GM18861 (cell line): ENCODE data around the gene PLXDC2.
"Not testable (repeated sequence)": the region's sequence is repeated elsewhere in the genome, so short reads cannot be mapped to it uniquely, and the experiment has no call there.

Experiments used
- ATAC-seq: cut with Tn5 transposase; IDR thresholded peaks from one replicate; pipeline ENCODE4 v1.9.1; 2021; ENCODE audit not compliant: unreplicated experiment

PLXDC2 gene

DNA sequence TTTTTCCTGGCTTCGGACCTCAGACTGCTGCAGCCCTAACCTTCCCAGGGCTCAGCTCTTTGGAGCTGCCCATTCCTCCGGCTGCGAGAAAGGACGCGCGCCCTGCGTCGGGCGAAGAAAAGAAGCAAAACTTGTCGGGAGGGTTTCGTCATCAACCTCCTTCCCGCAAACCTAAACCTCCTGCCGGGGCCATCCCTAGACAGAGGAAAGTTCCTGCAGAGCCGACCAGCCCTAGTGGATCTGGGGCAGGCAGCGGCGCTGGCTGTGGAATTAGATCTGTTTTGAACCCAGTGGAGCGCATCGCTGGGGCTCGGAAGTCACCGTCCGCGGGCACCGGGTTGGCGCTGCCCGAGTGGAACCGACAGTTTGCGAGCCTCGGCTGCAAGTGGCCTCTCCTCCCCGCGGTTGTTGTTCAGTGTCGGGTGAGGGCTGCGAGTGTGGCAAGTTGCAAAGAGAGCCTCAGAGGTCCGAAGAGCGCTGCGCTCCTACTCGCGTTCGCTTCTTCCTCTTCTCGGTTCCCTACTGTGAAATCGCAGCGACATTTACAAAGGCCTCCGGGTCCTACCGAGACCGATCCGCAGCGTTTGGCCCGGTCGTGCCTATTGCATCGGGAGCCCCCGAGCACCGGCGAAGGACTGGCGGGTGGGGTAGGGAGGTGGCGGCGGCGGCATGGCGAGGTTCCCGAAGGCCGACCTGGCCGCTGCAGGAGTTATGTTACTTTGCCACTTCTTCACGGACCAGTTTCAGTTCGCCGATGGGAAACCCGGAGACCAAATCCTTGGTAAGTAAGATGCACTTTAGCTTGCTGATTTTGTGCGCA lies at the start of gene PLXDC2:
Gene PLXDC2 (plus strand): TSS at position 22 of the 820 bp plus-strand sequence.
- ATAC-seq = peak; percentile 47

DNA sequence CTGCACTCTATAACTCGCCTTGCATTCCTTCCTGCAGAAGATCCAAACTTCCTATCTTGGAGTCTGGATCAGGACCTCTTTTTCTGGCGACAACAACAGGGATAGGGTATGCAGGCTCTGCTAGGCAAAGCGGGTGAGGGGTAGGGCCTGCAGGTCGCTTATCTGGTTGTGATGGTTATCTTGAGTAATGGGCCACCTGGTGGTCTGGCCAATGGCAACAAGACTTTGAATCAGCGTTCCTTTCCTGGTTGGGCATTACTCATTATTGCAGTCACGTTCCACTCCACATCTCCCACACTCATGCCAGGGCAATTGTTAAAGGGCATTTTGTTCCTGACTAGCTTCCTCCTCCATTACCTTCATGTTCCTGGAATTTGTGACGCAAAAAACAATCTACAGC lies 48.4 kb upstream of the PLXDC2 start:
- no peak for ATAC-seq

DNA sequence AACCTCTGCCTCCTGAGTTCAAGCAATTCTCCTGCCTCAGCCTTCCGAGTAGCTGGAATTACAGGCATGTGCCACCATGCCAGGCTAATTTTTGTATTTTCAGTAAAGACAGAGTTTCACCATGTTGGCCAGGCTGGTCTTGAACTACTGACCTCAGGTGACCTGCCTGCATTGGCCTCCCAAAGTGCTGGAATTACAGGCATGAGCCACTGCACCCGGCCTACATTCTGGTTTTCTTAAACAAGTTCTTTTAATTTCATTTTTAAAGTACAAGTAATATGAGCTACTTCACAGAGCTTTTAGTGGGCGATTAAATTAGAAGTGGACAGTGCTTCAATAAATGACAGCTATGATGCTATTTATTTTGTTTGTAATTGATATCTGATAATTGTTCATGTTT lies 46.4 kb upstream of the PLXDC2 start:
- ATAC-seq = not testable (repeated sequence)

DNA sequence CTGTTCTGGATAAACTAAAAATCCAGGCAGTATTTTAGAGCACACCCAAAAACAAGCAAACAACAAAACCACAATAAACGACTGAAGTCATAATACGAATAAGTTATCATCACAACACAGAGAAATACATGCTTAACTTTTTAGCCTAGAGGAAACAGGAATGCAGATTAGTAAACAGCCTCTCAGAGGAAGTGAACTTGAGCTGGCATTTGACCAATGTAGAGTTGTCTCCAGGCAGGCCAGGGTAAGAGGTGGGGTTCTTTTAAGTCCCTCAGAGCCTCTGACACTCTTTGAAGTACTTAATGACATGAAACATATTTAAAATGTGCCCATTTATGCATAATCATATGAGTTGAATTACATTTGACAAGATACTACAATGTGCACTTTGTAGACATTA lies 43.3 kb upstream of the PLXDC2 start:
- no peak for ATAC-seq

DNA sequence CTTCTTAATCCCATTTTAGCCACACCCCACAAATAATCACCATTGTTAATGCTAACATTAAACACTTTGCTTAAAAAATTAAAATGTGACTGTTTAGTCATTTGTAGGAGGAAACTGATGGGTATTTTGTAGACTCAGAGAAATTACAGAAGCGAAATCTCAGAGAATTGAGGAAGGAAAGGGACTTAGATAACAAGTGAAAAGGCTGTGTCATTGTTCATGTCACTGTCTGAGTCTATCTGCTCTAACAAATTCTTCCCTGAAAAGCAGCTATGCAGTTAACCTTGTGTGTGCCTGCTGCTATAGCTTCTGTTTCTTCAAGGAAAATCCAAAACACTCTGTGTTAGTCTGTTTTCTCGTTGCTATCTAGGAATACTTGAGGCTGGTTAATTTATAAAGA lies 40.9 kb upstream of the PLXDC2 start:
- no peak for ATAC-seq

DNA sequence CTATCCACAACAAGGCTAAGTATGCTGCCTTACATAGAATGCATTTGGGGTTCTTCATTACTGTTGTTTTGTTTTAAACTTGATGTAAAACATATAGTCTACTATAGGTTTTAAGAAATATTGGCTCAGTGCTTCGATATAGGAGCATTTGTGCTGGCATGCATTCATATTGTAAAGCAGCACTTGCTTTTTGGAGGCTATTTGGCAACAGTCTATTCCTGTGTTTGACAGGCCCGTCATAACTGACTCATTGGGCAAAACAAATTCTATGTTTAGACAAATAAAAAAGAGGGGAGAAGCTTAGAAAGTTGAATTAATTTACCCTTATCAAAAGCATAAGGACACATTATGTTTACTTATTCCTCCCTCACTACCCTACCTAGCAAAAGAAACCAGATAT lies 38.4 kb upstream of the PLXDC2 start:
- no peak for ATAC-seq

DNA sequence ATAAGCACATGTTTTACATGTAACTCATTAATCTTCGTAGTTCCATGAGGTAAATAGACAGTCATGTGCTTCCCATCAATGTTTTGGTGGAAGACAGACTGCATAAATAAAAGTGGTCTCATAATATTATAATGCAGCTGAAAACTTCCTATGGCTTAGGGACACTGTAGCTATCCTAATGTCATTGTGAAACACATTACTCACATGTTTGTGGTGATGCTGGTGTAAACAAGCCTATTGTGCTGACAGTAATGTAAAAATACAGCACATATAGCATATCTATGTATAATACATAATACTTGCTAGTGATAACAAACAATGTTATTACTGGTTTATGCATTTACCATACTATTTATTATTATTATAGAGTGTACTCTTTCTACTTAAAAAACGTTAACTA lies 37.2 kb upstream of the PLXDC2 start:
- ATAC-seq = no peak

DNA sequence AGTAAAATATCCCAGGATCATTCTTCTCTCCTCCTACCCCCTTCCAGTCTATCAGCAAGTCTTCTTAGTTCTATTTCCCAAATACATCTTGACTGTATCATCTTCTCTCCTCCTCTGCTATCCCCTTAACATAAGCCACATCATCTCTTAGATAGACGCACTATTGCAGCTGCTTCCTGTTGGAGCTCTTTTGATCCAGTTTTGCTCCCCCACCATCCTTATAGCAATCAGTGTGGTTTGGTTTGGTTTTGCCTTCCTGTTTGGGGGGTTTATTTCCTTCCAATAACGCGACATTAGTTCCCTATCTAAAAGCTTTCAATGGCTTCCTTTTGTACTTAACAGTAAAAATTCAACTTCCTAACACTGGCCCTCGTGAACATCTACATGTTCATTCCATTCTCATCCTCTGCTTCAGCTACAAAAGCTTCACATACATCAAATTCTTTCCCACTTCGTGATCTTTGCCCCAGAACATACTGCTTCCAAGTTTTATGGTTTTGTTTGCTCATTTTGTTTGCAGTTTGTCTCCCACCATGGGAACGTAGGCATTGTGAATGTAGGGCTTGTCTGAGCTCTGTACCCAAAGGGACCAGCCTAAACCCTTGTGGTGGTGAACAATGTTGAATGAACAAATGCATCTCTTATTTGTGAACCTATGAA lies 33.7 kb upstream of the PLXDC2 start:
- ATAC-seq = no peak

DNA sequence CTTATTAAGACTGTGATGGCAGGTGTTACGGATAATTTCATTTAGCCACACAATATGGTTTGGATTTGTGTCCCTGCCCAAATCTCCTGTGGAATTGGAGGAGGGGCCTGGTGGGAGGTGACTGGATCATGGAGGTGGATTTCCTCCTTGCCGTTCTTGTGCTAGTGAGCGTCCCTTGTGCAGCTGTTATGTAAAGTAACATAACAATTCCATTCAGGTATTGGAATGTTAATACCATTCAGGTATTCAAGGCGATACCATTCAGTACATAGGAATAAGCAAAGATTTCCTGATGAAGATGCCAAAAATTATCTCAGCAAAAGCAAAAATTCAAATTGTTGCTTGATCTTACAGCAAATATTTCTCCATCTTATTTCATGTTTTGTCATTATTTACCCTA lies 32.5 kb upstream of the PLXDC2 start:
- ATAC-seq = no peak

DNA sequence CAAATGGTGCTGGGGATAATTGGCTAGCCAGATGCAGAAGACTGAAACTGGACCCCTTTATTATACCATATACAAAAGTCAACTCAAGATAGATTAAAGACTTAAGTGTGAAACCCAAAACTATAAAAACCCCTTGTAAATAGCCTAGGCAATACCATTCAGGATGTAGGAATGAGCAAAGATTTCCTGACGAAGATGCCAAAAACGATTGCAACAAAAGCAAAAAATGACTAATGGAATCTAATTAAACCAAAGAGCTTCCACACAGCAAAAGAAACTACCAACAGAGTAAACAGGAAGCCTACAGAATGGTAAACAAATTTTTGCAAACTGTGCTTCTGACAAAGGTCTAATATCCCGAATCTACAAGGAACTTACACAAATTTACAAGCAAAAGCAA lies 30.9 kb upstream of the PLXDC2 start:
- ATAC-seq = no peak

DNA sequence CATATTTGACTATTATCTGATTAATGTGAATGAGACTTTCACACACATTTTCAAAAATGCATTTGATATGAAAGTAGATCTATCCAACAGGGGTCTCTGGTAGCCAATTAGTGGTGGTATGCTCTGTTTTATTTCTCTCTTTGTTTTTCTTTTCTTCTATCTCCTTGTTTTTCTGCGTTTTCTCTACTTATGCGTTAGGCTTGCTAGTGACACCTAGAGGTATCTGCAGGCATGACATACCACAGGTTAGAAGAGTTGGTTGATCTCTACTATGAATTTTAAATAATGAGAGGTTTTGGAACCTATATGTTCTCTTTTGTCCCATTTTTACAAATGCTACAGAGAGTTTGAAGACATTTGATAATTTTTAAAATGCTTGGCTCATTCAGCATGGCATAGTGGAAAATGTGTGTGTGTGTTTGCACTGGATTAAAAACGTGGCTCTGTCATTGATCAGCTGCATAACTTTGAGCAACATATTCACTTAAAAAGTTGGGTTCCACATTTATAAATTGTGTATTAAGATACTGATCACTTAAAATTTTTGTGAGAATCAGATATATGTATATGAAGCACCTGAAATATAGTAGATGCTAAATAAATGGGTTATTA lies 28.1 kb upstream of the PLXDC2 start:
- peak; percentile 77 for ATAC-seq

DNA sequence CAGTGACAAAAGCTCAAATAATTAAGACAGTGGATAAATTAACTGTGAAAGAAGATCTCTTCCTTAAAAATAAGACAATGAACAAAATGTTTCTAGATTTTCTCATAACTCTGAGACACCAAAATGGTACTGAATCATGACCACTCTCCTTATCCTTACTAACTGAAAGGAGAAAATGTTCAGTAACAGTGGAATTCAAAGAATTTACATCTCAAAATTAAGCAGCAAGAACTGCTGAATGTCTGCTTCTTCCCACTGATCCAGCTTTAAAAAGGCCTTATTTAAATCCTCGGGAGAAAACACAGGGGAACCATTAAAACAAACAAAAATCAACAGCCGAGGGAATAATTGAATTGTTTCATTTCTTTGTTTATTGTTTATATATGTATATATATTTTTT lies 27.3 kb upstream of the PLXDC2 start:
- ATAC-seq = no peak

DNA sequence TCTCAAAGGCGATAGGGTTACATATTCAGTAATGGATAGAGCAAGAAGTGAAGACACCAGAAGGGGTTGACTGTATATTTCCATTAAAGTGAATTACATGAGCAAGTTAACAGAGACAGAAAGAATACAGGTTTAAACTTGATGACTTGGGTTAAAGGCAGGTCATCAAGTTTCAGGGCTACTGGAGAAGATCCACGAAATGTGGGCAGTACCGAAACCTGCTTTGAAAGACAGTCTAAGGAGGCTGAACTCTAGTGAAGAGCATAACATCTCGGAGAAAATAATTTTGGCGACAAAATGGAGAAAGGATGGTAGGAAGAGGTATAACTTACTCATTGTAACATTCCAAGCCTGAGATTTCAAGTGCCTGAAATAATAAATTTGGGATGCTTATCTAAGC lies 26.6 kb upstream of the PLXDC2 start:
- ATAC-seq = no peak

DNA sequence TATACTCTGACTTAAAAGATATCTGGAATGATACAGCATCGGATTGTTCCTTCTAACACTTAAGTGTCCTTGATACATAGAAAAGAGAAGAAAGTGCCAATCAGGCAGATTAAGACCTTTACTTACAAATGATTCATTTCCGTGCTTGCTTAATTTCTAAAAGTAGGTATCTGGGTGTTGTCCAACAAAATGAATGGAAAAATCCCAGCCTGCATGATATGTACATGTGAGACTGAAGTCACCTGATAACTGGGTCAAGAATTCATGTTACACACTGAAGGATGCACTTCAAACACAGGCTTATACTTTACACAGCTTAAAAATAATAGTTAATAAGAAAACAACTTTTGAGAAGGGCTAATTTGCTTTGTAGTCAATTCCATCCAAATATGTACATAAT lies 25.2 kb upstream of the PLXDC2 start:
- ATAC-seq = no peak

DNA sequence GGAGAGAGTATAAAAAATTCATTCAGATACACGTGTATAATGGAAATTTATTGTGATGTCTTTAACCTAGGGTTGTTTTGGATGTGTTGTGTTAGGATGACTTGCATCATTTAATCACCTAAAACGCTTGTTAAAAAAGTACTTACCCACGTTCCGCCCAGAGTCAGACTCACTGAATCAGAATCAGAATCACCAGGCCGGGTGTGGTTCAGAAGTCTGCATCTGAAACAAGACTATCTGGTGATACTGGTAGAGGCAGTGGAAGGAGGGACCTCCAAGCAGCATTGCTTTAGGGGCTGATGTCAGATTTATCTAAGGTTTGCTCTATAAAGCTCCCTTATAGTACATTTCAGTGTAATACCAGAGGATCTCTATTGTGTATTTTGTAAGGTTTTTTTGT lies 20.5 kb upstream of the PLXDC2 start:
- no peak for ATAC-seq

DNA sequence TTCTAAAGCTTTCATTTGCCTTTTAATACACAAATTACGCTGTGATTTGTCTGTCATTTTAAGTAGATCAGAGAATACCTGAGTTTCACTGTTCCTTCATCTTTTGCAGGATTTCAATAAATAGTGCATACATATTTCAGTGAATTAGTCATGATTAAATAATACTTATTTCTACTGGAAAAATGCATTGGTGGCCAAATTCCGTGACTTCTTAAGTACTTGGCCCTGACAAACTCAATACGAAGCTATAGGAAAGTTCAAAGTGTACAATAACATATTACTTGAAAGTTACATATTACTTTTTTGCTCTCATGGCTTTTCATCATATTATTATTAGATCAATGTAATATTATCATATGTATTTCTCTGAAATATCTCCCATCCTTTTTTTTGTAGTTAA lies 16.1 kb upstream of the PLXDC2 start:
- ATAC-seq = no peak

DNA sequence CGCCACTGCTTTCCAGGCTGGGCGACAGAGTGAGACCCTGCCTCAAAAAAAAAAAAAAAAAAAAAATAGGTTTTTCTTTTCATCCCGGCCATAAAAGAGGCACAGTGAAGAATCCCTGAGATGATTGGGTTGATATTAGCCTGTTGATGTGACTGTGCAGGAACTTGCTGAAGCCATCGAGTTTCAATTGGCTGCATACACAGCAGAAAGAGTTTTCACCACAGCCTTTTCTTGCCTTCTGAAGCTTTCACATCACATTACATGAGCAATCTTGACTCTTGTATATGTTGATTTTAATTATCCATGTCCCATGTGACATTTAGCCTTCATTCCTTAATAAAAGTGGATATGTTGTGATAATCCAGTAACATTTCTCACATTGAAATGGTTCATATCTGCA lies 14.9 kb upstream of the PLXDC2 start:
- ATAC-seq = no peak

DNA sequence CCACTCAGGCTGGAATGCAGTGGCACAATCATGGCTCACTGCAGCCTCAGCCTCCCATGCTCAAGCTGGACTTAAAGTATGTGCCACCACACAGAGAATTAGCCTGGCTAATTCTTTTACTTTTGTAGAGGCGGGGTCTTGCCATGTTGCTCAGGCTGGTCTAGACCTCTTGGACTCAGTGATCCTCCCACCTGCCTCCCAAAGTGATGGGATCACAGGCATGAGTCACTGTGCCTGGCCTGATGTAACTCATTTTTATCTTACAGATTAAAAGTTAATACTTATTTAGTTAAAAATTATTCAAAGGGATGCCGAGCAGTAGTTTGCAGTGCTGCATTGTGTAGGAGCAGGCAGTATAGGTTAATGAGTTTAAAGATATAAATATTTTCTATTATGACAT lies 12.6 kb upstream of the PLXDC2 start:
- no peak for ATAC-seq

DNA sequence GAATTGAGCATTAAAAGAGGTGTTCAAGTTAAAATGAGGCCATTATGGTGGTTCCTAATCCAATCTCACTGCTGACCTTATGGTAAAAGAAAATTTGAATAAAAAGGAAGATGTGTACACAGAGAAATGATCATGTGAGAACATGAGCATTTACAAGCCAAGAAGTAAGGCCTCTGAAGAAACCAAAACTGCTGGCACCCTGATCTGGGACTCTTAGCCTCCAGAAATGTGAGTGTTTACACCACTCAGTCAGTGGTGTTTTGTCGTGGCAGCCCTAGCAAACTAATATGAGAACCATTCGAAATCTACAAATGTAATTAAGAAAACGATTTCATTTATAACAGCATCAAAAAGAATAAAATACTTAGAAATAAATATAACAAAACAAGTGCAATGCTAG lies 6.8 kb upstream of the PLXDC2 start:
- ATAC-seq = no peak

DNA sequence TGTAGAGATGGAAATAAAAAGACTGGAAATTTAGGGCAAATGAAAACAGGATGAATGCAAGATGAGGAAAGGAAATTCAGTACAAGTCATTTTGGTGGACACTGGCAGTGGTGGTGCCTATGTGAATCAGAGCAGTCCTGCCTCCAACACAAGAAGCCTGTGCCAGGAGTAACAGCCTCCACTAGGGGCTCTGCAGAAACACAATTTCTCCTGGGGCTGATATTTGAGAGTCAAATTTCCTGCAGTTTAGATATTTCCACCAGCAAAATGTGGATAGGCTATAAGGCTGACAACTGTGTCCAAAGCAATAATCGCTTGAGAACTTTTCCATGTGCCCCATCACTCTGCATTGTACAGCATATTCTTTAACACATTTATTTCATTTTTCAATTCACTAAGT lies 4.7 kb upstream of the PLXDC2 start:
- no peak for ATAC-seq

DNA sequence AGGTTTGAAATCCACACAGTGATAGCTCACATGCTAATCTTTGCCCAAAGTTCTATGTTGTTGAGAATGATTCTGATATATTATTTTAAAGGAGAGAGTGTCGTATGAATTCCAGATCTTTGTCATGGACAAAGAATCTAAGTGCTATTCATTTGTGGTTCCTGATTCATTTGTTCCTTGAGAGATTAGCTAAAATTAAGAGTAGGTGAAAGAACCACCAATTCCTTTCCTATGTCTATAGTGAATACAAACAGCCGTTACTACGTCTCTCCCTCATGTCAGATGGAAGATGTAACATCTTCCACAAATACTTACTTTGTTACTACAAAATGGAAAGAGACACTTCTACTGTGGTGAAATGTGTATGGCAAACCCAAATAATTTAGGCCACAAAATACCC lies 3.3 kb upstream of the PLXDC2 start:
- no peak for ATAC-seq

DNA sequence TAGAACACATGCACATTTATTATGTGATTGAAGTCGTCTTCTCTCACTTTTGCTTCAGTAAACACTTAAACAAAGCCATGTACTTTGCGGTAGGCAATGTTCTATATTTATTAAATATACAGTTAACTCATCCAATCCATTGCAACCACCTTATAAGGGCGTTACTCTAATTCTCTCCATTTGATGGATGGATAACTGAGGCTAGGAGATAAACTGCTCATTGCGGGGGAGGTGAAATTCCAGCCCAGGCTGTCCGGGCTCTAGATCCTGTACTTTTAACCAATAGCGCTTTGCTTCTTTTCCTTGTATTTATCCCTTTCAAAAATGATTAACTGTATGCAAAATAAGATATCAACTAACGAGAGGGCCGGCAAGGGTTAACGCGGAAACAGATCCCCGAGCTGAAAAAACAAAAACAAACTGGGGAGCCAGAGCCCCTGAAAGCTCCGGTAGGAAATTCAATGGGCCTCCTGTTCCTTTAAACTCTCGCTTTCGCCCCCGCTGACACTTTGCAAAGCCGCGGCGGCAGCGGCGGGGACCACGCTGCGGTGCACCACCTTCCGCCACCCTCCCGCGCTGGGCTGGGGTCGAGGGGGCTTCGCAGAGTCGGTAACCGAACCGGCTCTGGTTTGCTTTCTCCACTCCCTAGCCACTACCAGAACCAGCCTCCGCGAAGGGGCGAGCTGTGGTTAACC lies 1.0 kb upstream of the PLXDC2 start:
- ATAC-seq = no peak
